ENCODE results near the gene FOXD4L6.
"Not testable (repeated sequence)": the region's sequence is repeated elsewhere in the genome, so short reads cannot be mapped to it uniquely, and the experiment has no call there.

- TF ChIP-seq, protein P1, sequence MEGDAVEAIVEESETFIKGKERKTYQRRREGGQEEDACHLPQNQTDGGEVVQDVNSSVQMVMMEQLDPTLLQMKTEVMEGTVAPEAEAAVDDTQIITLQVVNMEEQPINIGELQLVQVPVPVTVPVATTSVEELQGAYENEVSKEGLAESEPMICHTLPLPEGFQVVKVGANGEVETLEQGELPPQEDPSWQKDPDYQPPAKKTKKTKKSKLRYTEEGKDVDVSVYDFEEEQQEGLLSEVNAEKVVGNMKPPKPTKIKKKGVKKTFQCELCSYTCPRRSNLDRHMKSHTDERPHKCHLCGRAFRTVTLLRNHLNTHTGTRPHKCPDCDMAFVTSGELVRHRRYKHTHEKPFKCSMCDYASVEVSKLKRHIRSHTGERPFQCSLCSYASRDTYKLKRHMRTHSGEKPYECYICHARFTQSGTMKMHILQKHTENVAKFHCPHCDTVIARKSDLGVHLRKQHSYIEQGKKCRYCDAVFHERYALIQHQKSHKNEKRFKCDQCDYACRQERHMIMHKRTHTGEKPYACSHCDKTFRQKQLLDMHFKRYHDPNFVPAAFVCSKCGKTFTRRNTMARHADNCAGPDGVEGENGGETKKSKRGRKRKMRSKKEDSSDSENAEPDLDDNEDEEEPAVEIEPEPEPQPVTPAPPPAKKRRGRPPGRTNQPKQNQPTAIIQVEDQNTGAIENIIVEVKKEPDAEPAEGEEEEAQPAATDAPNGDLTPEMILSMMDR (IDR thresholded peaks at IDR 0.05 in 8 of 11, conservative IDR thresholded peaks at IDR 0.05 in 3 of 11): not testable (repeated sequence)
- TF ChIP-seq POLR2A (IDR thresholded peaks at IDR 0.05): not testable (repeated sequence)
These were observed 5.1 kb downstream of the FOXD4L6 start for GRCh38 chr9:41123396-41123795.

All from spleen (tissue), 7 donors.